ENCODE measurements around the gene CABP2. TPM values are rescaled to one million over a fixed set of nuclear protein-coding genes. Genes with fewer than 3 reads are reported as not detected.
"Not testable (repeated sequence)": the region's sequence is repeated elsewhere in the genome, so short reads cannot be mapped to it uniquely, and the experiment has no call there.

CABP2 gene
- total RNA-seq, 1 experiment from 2014 or later = not detected

- no peaks in the 10 kb centered on the region for H3K27me3 Mint-ChIP-seq (ENCODE audit: unreplicated experiment)
- BruUV-seq (replicated peaks) = no TSS peak
- no peak for DNase-seq
- H3K9me3 Mint-ChIP-seq (ENCODE audit: low read depth, unreplicated experiment) = no peaks in the 10 kb centered on the region
- peak overlapping the region; percentile 70 for H3K27ac Mint-ChIP-seq (ENCODE audit: unreplicated experiment)
- H3K36me3 Mint-ChIP-seq (ENCODE audit: insufficient read depth, unreplicated experiment) = peaks cover 9% of the 10 kb centered on the region
- H3K4me1 Mint-ChIP-seq (ENCODE audit: low read depth, unreplicated experiment) = peaks cover 27% of the 10 kb centered on the region
- intact Hi-C loops (cut with micrococcal nuclease; ENCODE audit: unreplicated experiment) = no loop called here
- no peak overlapping the region for H3K4me3 Mint-ChIP-seq (ENCODE audit: low read depth, unreplicated experiment)
- CTCF ChIA-PET = interaction anchor here (0.6 to 0.7 kb wide), 2 partner anchors 18 to 63 kb away, joined by 3 to 5 read pairs; no protein-coding TSS in a partner anchor
- no peak for TF ChIP-seq CTCF (IDR thresholded peaks at IDR 0.05; ENCODE audit: unreplicated experiment)
Observed at GRCh38 chr11:67564230-67564629, 41.0 kb upstream of the CABP2 start.

- peak; percentile 44 for DNase-seq
- Mint-ChIP-seq H3K4me1 (ENCODE audit: low read depth, unreplicated experiment) (peaks cover 33% of the 10 kb centered on the region), H3K27ac (ENCODE audit: unreplicated experiment) (peak overlapping the region; percentile 70)
- H3K9me3 Mint-ChIP-seq (ENCODE audit: low read depth, unreplicated experiment); H3K4me3 Mint-ChIP-seq (ENCODE audit: low read depth, unreplicated experiment); intact Hi-C loops (cut with micrococcal nuclease; ENCODE audit: unreplicated experiment); H3K36me3 Mint-ChIP-seq (ENCODE audit: insufficient read depth, unreplicated experiment); CTCF ChIA-PET; H3K27me3 Mint-ChIP-seq (ENCODE audit: unreplicated experiment); BruUV-seq (replicated peaks): not testable (repeated sequence)
Observed at GRCh38 chr11:67563705-67564114, 40.5 kb upstream of the CABP2 start.

GRCh38 chr11:67562963-67563704, 39.9 kb upstream of the CABP2 start:
- no peaks in the 10 kb centered on the region for H3K9me3 Mint-ChIP-seq (ENCODE audit: low read depth, unreplicated experiment)
- no peak overlapping the region for H3K4me3 Mint-ChIP-seq (ENCODE audit: low read depth, unreplicated experiment)
- peaks cover 15% of the 10 kb centered on the region for H3K36me3 Mint-ChIP-seq (ENCODE audit: insufficient read depth, unreplicated experiment)
- TF ChIP-seq CTCF (IDR thresholded peaks at IDR 0.05; ENCODE audit: unreplicated experiment) = no peak
- peaks cover 38% of the 10 kb centered on the region for H3K4me1 Mint-ChIP-seq (ENCODE audit: low read depth, unreplicated experiment)
- DNase-seq = no peak
- peak overlapping the region; percentile 70 for H3K27ac Mint-ChIP-seq (ENCODE audit: unreplicated experiment)
- CTCF ChIA-PET = no interaction called here
- intact Hi-C loops (cut with micrococcal nuclease; ENCODE audit: unreplicated experiment) = no loop called here
- BruUV-seq (replicated peaks) = no TSS peak
- H3K27me3 Mint-ChIP-seq (ENCODE audit: unreplicated experiment) = no peaks in the 10 kb centered on the region

GRCh38 chr11:67561971-67562619, 38.8 kb upstream of the CABP2 start:
- intact Hi-C loops (cut with micrococcal nuclease; ENCODE audit: unreplicated experiment) = no loop called here
- no peak for TF ChIP-seq CTCF (IDR thresholded peaks at IDR 0.05; ENCODE audit: unreplicated experiment)
- CTCF ChIA-PET = interaction anchor here (0.5 kb wide), 1 partner anchor 12 kb away, joined by 3 read pairs; no protein-coding TSS in a partner anchor
- Mint-ChIP-seq H3K27me3 (ENCODE audit: unreplicated experiment) (no peaks in the 10 kb centered on the region), H3K4me3 (ENCODE audit: low read depth, unreplicated experiment) (no peak overlapping the region), H3K27ac (ENCODE audit: unreplicated experiment) (no peak overlapping the region), H3K4me1 (ENCODE audit: low read depth, unreplicated experiment) (peaks cover 43% of the 10 kb centered on the region), H3K36me3 (ENCODE audit: insufficient read depth, unreplicated experiment) (peaks cover 15% of the 10 kb centered on the region), H3K9me3 (ENCODE audit: low read depth, unreplicated experiment) (no peaks in the 10 kb centered on the region)
- DNase-seq = no peak
- BruUV-seq (replicated peaks) = no TSS peak
